Esophagus muscularis mucosa (tissue), 4 donors: Measurements from ENCODE around the gene SLC29A3.

Experiments used
- CTCF ChIP-seq, 3 experiments: fragments of 200-600 bp in 2 of 3; fragments of 450-650 bp in 1 of 3; sonication (generic) in 2 of 3; IDR thresholded peaks; one replicate each; pipeline ENCODE4 v1.5.1; 2017 to 2019; ENCODE audit warnings: antibody characterized with exemption in 3 of 3, mild to moderate bottlenecking in 2 of 3, moderate library complexity in 1 of 3
- EP300 ChIP-seq: sonication (generic); formaldehyde crosslinking; IDR thresholded peaks from one replicate; pipeline ENCODE4 v1.6.1; 2017; ENCODE audit warnings: antibody characterized with exemption
- POLR2A ChIP-seq: fragments of 450-650 bp; IDR thresholded peaks from one replicate; pipeline ENCODE4 v1.6.1; 2017; ENCODE audit warnings: antibody characterized with exemption, moderate library complexity, mild to moderate bottlenecking, low read depth

- TF ChIP-seq POLR2A (no peak), CTCF (IDR thresholded peaks at IDR 0.05) (no peak), EP300 (no peak)
These were observed 48.2 kb downstream of the SLC29A3 start for GRCh38 chr10:71367271-71367670.
